Fibroblast of lung (primary cell): ENCODE data around the gene MAPK8IP1. TPM values are rescaled to one million over a fixed set of nuclear protein-coding genes. Genes with fewer than 3 reads are reported as not detected.

Source experiments
- DNase-seq, 2 donors: peaks; one replicate each; pipeline versions ENCODE4 v3.0.0 to v3.0.0-alpha.2; 2010; ENCODE audit warnings: low read depth in 2 of 2
- H2AFZ ChIP-seq: 2 replicates; pipeline ENCODE4 v1.5.1; 2012; ENCODE audit warnings: low read length, control low read depth, inconsistent platforms
- H3K27ac ChIP-seq: 2 replicates; pipeline ENCODE4 v1.5.1; 2011; ENCODE audit warnings: low read length, control low read depth; ENCODE audit not compliant: insufficient read depth
- H3K27me3 ChIP-seq: 2 replicates; pipeline ENCODE4 v1.5.1; 2011; ENCODE audit warnings: mild to moderate bottlenecking, low read length; ENCODE audit not compliant: control insufficient read depth, insufficient read depth
- H3K36me3 ChIP-seq: 2 replicates; pipeline ENCODE4 v1.5.1; 2011; ENCODE audit warnings: low read length; ENCODE audit not compliant: control insufficient read depth, insufficient read depth
- H3K4me1 ChIP-seq: 2 replicates; pipeline ENCODE4 v1.5.1; 2011; ENCODE audit warnings: low read length; ENCODE audit not compliant: control insufficient read depth, insufficient read depth; ENCODE audit errors: extremely low read depth
- H3K4me2 ChIP-seq: 2 replicates; pipeline ENCODE4 v1.5.1; 2011; ENCODE audit warnings: low read length, control low read depth; ENCODE audit not compliant: insufficient read depth; ENCODE audit errors: extremely low read depth
- H3K4me3 ChIP-seq, 4 experiments: fragments of 200-600 bp in 1 of 4; sonication (generic) in 1 of 4; replicated peaks in 1 of 4; 2 replicates each; pipeline ENCODE4 v1.5.1; 2011 to 2016; ENCODE audit warnings: low read length in 4 of 4, low read depth in 3 of 4, mild to moderate bottlenecking in 3 of 4, control low read depth in 2 of 4, inconsistent platforms in 1 of 4, mixed read lengths in 1 of 4; ENCODE audit not compliant: insufficient read depth in 1 of 4; ENCODE audit errors: control extremely low read depth in 1 of 4
- H3K79me2 ChIP-seq: 2 replicates; pipeline ENCODE4 v1.5.1; 2012; ENCODE audit warnings: mild to moderate bottlenecking, low read length, inconsistent platforms; ENCODE audit not compliant: control insufficient read depth, insufficient read depth
- H3K9ac ChIP-seq: 2 replicates; pipeline ENCODE4 v1.5.1; 2011; ENCODE audit warnings: mild to moderate bottlenecking, low read length, control low read depth; ENCODE audit not compliant: insufficient read depth
- H3K9me3 ChIP-seq: 2 replicates; pipeline ENCODE4 v1.5.1; 2012; ENCODE audit warnings: low read depth, low read length; ENCODE audit not compliant: control insufficient read depth, insufficient read depth
- H4K20me1 ChIP-seq: 2 replicates; pipeline ENCODE4 v1.5.1; 2011; ENCODE audit warnings: low read length; ENCODE audit not compliant: control insufficient read depth, insufficient read depth; ENCODE audit errors: extremely low read depth
- EZH2 ChIP-seq: IDR thresholded peaks from 2 replicates; pipeline ENCODE4 v1.5.1; 2012; ENCODE audit warnings: low read length, control low read depth, mild to moderate bottlenecking; ENCODE audit errors: missing control alignments
- polyA plus RNA-seq, 2 donors: library from polyadenylated mRNA; depleted of rRNA in 1 of 2; stranded (reverse) in 1 of 2; unstranded in 1 of 2; fragments of >200 nt; gene quantifications; 2 replicates each; pipeline ENCODE4 v1.2.1, GENCODE V29; 2011 to 2012; ENCODE audit warnings: missing spikeins in 1 of 2
- total RNA-seq: library from RNA; depleted of rRNA; stranded (reverse); fragments of >200 nt; gene quantifications from 2 replicates; pipeline ENCODE4 v1.2.1, GENCODE V29; 2014
- TF ChIP-seq, protein P1 (sequence below), 2 donors: IDR thresholded peaks in 1 of 2; conservative IDR thresholded peaks in 1 of 2; 1 replicate in 1 of 2; 2 replicates in 1 of 2; pipeline ENCODE4 v1.5.1; 2011 to 2012; ENCODE audit warnings: low read length in 2 of 2, control low read depth in 1 of 2, inconsistent platforms in 1 of 2, low read depth in 1 of 2, mild to moderate bottlenecking in 1 of 2

Gene MAPK8IP1
- total and polyA plus RNA-seq, 2 donors (not counting 1 experiment from before 2014, with no cell fraction given) = 3.8 to 6.6 TPM

DNA sequence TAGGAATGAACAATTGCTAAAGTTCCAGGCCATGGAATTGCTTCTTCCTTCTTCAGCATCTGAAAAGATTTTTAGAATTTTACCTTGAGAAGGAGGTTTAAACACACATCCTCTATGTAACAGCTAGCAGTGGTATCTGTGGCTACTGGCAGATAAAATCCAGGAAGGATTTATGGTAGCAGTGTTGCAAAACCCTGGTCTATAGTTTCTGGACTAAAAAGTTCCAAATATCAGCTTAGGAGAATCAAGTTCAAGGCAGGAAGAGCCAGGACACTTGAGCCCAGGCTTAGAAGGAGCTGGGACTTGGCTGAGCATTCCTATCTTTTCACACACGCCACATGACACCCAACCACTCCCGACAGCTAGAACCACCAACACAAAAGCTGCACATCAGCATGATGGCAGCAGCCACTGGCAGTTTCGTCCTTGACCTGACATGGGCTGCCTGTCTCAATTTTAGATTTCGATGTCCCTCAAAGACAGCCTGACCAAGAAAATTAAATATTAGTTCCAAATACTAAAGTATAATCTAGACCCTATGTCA is 51.1 kb downstream of the MAPK8IP1 start:
- no peak overlapping the region for H3K4me3 ChIP-seq
- H3K79me2 ChIP-seq = no peaks in the 10 kb centered on the region
- H3K9ac ChIP-seq = no peak overlapping the region
- H3K36me3 ChIP-seq = peaks cover 2% of the 10 kb centered on the region
- DNase-seq = no peak
- H3K27me3 ChIP-seq = no peaks in the 10 kb centered on the region
- H3K27ac ChIP-seq = no peak overlapping the region
- H3K9me3 ChIP-seq = no peaks in the 10 kb centered on the region
- no peak for TF ChIP-seq EZH2
- TF ChIP-seq, protein P1, sequence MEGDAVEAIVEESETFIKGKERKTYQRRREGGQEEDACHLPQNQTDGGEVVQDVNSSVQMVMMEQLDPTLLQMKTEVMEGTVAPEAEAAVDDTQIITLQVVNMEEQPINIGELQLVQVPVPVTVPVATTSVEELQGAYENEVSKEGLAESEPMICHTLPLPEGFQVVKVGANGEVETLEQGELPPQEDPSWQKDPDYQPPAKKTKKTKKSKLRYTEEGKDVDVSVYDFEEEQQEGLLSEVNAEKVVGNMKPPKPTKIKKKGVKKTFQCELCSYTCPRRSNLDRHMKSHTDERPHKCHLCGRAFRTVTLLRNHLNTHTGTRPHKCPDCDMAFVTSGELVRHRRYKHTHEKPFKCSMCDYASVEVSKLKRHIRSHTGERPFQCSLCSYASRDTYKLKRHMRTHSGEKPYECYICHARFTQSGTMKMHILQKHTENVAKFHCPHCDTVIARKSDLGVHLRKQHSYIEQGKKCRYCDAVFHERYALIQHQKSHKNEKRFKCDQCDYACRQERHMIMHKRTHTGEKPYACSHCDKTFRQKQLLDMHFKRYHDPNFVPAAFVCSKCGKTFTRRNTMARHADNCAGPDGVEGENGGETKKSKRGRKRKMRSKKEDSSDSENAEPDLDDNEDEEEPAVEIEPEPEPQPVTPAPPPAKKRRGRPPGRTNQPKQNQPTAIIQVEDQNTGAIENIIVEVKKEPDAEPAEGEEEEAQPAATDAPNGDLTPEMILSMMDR (conservative IDR thresholded peaks at IDR 0.05 in 1 of 2, IDR thresholded peaks at IDR 0.05 in 1 of 2; ENCODE audit: low read depth in 1 of 2, low read length in 2 of 2) = no peak
- H2AFZ ChIP-seq = no peak overlapping the region
- H3K4me1 ChIP-seq = no peaks in the 10 kb centered on the region
- no peaks in the 10 kb centered on the region for H4K20me1 ChIP-seq
- no peak overlapping the region for H3K4me2 ChIP-seq

DNA sequence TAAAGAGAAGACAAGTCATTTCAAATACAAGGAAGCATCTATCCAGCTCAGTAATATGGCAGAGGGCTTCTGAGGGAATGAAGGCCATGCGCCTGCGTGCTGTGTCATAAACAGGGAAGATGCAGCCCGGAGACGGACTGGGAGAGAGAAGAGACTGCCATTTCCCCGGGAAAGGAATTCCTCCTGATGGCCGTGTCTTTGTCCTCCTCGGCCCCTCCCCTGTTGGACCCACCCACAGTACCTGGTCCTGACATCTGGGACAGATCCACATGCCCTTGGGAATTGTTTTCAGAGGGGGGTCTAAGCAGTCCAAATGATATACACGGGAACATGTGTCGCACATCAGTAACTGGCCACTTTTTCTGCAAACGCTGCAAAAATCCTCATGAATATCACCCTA is 52.5 kb downstream of the MAPK8IP1 start:
- no peak for TF ChIP-seq EZH2
- TF ChIP-seq, protein P1 (conservative IDR thresholded peaks at IDR 0.05 in 1 of 2, IDR thresholded peaks at IDR 0.05 in 1 of 2; ENCODE audit: low read depth in 1 of 2, low read length in 2 of 2) = no peak
- DNase-seq = no peak
- Histone ChIP-seq H3K79me2 (no peaks in the 10 kb centered on the region), H4K20me1 (no peaks in the 10 kb centered on the region), H3K27ac (no peak overlapping the region), H3K9ac (no peak overlapping the region), H3K4me3 (no peak overlapping the region), H2AFZ (no peak overlapping the region), H3K36me3 (peaks cover 2% of the 10 kb centered on the region), H3K4me2 (no peak overlapping the region), H3K27me3 (no peaks in the 10 kb centered on the region), H3K9me3 (no peaks in the 10 kb centered on the region), H3K4me1 (no peaks in the 10 kb centered on the region)

DNA sequence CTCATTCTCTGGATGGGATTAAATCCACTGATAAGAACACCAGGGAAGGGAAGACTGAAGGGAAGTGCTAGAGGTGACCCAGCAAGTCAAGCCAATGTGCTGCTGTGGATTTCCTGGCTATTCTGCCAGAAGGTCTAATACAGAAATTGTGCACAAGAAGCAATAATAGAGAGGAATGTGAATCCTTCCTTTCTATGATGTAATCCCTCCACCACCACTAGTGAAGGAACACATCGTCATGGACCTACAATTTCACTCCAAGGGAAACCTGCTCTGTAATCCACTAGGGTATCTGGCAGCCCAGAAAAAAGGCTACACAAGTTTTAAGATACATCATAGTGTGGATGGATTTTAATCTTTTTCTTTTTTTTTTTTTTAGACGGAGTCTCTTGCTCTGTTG is 54.4 kb downstream of the MAPK8IP1 start:
- no peak overlapping the region for H3K4me2 ChIP-seq
- H3K4me1 ChIP-seq = no peaks in the 10 kb centered on the region
- H3K4me3 ChIP-seq = no peak overlapping the region
- no peaks in the 10 kb centered on the region for H3K27me3 ChIP-seq
- H3K9me3 ChIP-seq = no peaks in the 10 kb centered on the region
- H3K27ac ChIP-seq = no peak overlapping the region
- no peak overlapping the region for H3K9ac ChIP-seq
- DNase-seq = no peak
- H2AFZ ChIP-seq = no peak overlapping the region
- H4K20me1 ChIP-seq = no peaks in the 10 kb centered on the region
- no peaks in the 10 kb centered on the region for H3K79me2 ChIP-seq
- no peak for TF ChIP-seq EZH2
- TF ChIP-seq, protein P1 (conservative IDR thresholded peaks at IDR 0.05 in 1 of 2, IDR thresholded peaks at IDR 0.05 in 1 of 2; ENCODE audit: low read depth in 1 of 2, low read length in 2 of 2) = no peak
- no peaks in the 10 kb centered on the region for H3K36me3 ChIP-seq
